ENCODE data around the gene SCO1.

The SCO1 gene

DNA sequence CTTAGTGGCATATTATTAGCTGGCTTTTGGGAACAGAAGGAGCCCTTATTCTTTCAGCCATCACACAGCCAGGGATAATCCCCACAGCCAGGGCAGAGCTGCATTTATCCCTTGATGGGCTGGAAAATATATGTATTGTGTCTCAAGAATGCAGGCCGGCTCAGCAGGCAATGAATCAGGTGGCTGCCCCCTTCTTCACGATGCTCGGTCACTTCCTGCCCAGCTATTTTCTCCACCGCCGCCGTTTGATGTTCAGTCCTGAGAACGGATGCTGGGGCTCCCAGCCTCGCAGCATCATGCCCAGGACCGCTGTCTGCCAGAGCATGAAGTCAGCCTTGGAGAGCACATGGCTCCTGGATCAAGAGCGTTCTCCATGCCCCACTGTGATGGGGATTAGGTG lies 35.9 kb downstream of the SCO1 start:
- no peak overlapping the region for H3K27ac ChIP-seq
- no peak for DNase-seq (ENCODE audit: low read depth, low spot score)

DNA sequence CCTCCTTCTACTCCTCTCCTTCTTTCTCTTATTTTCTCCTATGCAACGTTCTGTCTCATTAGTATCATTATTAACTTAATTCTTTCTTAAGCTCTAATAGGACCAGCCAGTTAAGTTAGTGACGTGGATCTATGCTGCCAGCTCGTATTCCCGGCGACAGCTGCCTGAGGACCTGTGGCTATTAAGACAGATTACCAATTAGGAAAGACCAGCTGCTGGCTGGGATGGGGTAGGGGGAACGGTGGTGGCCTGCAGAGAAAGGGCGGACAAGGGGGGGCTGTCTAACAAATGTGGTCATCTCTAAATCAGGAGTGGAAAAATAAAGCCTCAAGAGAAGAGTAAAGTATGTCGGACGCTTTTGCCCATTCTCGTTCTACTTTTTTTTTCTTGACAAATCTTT lies 39.5 kb downstream of the SCO1 start:
- H3K27ac ChIP-seq: no peak overlapping the region
- no peak for DNase-seq (ENCODE audit: low read depth, low spot score)

DNA sequence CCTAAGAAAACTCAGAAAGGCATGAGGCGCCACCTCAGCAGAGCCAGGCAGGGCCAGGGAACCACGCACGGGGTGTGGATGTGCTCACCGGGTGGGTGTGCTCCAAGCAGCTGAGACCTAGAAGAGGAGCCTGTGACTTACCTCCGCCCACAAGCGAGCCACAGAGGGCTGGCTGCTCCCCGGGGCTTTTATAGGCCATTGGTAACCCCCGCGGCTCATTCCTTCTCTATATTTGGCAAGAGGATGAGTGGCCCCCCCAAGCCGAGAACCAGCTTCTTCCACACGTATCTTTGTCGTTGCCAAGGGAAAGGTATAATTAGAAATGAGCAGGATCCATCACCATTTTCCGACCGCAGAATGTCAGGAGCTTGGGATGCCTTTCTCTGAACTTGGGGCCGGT lies 40.2 kb downstream of the SCO1 start, which contains the start of gene MYH3:
TSS of gene MYH3 (minus strand) at position 162 of the 400 bp plus-strand sequence. CDS start 2,245 bp downstream, outside the sequence.
- H3K27ac ChIP-seq: no peak within 1 kb of the TSS
- no peak for DNase-seq (ENCODE audit: low read depth, low spot score)

DNA sequence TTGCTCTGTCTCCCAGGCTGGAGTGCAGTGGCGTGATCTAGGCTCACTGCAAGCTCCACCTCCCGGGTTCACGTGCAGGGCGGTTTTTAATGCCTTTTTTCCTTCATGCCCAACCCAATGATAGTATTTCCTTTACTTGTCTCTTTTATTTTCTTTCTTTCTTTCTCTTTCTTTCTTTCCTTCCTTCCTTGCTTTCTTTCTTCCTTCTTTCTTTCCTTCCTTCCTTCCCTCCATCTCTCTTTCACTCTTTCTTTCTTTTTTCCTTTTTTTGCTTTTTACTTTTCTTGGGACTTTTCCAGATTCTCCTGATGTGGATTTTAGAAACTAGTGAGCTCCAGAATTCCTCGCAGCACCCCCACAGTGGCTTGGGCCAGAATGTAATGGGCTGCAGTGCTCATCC lies 43.3 kb downstream of the SCO1 start:
- H3K27ac ChIP-seq: no peak overlapping the region
- DNase-seq (ENCODE audit: low read depth, low spot score): no peak

DNA sequence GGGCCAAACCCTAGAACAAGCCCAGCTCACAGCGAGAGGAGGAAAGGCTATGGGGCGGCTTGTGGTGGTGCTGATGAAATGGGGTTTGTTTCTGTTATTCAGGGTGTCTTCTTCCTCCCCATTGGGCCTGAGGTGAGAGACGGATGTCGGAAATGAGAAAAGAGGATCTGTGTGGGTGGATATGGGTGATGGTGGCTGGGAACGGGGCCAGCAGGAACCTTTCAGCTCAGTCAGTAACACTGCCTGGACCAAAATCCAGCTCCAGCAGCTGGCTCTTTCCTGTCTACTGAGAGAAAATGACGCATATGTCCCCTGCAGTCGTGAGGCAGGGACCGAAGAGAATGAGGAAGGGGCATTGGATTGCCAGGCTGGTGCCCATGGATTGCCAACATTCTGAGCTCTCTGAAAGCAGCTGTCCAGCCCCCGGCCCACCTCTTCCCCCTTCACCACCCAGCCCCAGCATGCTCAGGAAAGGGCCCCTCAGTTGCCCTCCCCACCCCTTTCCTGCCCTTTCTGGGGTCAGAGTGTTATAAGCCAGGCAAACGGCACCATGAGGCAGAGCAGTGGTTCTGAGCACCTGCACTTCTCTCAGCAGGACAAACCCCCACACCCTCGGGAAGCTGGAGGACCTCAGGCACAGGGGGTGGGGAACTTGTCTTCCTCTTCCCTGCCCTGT lies 44.2 kb downstream of the SCO1 start:
- H3K27ac ChIP-seq: no peak overlapping the region
- DNase-seq (ENCODE audit: low read depth, low spot score): no peak

DNA sequence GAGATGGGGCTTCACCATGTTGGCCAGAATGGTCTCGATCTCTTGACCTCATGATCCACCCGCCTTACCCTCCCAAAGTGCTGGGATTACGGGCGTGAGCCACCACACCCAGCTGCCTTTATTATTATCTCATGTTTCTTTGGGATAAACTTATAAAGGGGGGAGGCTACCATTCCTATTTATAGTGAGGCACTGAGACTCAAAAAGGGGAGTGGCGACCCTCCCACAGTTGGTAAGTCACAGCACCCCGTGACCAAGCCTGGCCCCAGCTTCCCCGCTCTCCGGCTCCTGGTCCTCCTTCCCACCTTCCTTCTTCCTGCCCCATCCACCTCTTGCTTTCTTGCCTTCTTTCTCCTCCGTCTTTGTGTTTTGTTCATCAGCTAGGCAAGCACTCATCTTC lies 45.4 kb downstream of the SCO1 start:
- H3K27ac ChIP-seq: no peak overlapping the region
- DNase-seq (ENCODE audit: low read depth, low spot score): no peak

DNA sequence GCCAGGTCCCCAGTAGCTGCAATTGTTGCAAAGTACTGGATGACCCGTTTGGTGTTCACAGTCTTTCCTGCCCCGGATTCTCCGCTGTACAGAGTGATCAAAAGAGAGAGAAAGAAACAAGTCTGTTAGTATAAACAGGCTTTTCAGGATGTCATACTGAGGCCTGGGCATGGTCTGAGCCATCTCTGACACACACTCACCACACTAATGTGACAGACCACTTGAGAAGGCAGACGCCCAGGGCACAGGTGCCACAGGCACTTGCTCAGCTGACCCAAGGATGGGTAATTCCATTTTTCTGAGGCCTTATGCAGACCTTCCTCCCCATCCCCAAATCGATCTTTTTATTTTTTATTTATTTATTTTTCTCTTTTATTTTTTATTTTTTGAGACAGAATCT lies 47.7 kb downstream of the SCO1 start:
- H3K27ac ChIP-seq: no peak overlapping the region
- DNase-seq (ENCODE audit: low read depth, low spot score): no peak

DNA sequence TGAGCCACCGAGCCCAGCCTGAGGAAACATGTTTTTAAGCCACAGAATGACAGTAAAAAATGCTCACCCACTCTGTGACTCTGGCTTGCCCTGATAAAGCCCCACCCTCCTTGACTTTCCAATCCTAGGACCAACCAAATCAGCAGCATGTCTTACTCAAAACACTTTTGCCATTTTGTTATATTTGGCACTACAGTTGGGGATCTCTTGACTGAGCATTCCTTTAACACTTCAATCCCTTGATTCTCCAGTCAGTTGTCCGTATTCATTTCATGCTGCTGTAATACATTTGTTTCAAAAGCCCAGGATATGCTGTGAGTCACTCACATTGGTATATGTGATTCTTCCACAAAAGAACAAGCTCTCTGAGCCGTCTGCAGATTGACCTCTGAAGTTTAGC lies 48.4 kb downstream of the SCO1 start:
- no peak for DNase-seq (ENCODE audit: low read depth, low spot score)
- H3K27ac ChIP-seq: no peak overlapping the region

DNA sequence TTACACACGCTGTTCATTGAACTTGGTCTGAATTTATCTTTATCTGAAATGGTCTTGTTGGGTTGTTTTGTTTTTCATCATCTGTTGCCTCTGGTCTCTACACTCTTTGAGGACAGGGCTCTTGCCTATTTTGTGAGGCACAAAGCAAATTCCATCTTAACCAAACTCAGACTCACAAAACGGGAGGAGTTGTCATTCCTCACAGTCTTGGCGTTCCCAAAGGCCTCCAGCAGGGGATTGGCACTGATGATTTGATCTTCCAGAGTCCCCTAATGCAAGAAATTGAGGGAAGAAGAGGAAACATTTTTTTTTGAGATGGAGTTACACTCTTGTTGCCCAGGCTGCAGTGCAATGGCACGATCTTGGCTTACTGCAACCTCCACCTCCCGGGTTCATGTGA lies 49.0 kb downstream of the SCO1 start:
- no peak overlapping the region for H3K27ac ChIP-seq
- no peak for DNase-seq (ENCODE audit: low read depth, low spot score)

DNA sequence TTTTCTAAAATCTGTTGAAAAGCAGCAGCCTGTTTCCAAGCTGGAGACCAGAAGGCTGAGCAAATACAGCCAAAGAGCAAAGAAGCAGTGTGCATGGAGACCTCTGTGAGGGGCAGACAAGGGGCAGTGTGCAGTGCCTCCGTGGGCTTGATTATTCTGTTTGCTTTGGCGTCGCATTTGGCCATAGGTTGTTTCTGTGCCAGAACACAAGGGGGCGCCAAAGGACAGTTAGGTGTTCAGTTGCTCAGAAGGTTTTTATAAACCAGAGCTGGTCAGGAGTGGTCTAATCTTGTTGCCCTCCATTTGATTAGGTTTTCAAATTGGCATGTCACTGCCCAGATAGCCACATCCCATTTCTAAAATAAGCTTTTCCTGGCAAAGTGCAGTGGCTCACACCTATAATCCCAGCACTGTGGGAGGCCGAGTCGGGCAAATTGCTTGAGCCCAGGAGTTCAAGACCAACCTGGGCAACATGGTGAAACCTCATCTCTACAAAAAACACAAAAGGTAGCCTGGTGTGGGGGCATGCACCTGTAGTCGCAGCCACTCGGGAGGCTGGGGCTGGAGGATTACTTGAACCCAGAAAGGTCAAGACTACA lies 50.8 kb downstream of the SCO1 start:
- H3K27ac ChIP-seq: no peak overlapping the region
- no peak for DNase-seq (ENCODE audit: low read depth, low spot score)

DNA sequence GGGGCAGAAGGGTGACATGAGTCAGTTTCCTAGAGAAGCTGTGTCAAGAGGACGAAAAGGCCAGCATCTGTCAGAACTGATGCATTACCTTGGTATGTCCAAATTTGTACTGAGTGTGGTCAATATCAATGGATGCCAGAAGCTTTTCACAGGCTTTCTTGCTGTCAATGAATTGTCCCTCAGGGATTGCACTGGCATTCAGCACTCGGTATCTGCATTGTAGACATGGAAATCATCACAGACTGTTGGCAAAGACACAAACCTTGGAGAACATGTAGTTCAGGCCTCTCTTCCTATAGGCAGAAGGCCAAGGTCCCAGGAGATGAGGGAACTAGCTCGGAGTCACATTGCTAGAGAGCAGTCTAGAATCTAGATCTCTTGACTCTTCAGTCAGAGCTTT lies 56.9 kb downstream of the SCO1 start:
- H3K27ac ChIP-seq: no peak overlapping the region
- DNase-seq (ENCODE audit: low read depth, low spot score): no peak

DNA sequence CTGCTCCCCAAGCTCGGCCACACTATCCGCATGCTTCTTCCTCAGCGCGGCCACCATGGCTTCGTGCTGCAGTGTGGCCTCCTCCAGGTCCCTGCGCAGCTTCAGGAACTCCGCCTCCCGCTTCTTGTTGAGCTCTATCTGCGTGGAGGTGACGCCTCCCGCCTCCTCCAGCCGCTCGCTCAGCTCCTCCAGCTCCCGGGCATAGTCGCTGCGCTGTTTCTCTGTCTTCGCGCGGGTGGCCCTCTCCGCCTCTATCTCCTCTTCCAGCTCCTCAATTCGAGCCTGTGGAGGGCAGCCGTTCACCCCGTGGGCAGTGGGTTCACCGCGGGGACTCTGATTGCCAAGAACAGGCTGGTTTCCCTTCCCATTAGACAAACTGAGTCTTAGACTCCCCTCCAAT lies 59.2 kb downstream of the SCO1 start:
- DNase-seq (ENCODE audit: low read depth, low spot score): no peak

DNA sequence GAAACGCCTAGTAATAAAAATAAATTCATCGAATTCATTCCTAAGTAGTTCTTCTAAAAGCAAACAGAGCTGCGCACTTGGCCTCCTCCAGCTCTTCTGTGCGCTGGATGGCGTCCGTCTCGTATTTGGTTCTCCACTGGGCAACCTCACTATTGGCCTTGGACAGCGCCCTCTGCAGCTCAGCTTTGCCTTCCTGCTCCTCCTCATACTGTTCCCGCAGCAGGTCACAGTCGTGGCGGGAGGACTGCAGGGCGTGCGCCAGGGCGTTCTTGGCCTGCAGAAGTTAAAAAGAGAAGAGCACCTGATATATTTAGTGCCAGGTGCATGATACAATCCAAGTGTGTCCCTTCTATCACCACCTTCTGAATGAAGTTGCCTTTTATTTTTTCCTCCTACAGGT lies 62.0 kb downstream of the SCO1 start:
- H3K27ac ChIP-seq: no peak overlapping the region
- no peak for DNase-seq (ENCODE audit: low read depth, low spot score)

More for the DNA sequence above, 59.2 kb downstream of the SCO1 start:
- H3K27ac ChIP-seq: no peak overlapping the region

DNA sequence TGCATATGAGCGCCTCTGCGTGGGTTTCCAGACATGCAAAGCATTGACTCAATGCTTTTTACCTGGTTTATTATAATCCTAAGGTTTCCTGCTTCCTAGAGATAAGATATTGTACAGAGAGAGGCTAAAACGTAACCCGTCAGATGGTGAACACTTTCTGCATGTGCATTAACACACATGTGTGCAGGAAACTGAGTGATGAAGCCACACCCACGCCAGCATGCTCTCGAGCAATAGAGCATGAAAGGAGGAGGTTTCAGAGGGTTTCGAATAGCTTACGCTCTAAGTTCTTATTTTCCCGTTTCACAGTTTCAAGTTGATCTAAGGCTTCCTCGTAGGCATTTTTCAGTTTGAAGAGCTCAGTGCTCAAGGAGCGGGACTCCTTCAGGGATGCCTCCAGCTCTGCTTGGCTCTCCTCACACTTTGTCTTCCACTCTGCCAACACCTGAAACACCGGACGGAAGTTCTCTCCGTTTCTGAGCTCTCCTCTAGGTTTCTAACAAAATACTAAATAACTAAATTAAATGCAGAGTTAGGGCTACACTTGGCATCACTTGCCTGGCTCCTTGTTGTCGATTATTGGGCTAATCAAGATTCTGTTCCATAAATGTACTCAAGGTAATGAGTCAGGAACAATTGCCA lies 63.5 kb downstream of the SCO1 start:
- no peak for DNase-seq (ENCODE audit: low read depth, low spot score)

DNA sequence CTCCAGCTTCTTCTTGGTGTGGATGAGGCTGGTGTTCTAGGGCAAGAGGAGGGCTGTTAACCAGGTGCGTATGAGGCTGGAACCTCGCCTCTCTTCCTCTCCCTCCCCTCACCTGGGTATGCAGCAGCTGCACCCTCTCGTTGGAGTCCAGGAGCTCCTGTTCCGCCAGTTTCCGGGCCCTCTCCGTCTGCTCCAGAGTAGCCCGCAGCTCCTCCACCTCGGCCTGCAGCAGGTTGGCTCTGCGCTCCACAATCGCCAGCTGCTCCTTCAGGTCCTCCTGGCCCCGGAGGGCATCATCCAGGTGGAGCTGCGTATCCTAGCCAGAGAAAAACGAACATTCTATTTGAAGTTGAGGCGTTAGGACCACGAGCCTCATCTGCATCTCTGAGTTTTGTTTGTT lies 65.6 kb downstream of the SCO1 start:
- no peak for DNase-seq (ENCODE audit: low read depth, low spot score)
- no peak overlapping the region for H3K27ac ChIP-seq

More for the DNA sequence above, 63.5 kb downstream of the SCO1 start:
- no peak overlapping the region for H3K27ac ChIP-seq

DNA sequence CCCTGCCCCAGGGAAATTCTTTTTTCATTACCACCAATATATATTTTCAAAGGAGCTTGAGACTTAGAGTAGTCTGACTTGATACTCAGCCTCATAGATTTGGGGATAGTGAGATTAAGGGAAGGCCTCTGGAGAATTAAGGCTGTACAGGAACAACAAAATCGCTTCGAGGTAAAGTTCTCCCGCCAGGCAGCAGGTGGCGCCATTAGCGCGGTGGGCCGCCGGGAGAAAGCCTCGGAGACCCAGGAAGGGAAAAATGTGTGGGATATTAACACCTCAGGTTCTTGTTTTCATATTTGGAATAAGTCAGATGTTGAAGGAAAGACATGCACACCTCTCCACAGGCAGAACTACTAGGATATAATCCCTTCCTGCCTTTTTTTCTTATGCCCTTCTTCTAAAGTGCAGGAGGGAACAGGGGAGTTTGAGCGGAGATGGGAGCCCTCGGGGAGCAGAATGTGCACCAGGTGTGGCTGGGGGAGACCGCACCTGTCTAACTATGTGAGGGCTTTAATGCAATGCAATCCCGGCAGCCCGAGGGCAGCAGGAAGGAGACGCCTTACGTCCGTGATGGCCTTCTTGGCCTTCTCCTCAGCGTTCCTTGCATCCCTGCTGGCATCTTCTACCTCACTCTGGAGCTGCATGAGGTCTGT lies 66.2 kb downstream of the SCO1 start:
- no peak for DNase-seq (ENCODE audit: low read depth, low spot score)
- H3K27ac ChIP-seq: no peak overlapping the region

DNA sequence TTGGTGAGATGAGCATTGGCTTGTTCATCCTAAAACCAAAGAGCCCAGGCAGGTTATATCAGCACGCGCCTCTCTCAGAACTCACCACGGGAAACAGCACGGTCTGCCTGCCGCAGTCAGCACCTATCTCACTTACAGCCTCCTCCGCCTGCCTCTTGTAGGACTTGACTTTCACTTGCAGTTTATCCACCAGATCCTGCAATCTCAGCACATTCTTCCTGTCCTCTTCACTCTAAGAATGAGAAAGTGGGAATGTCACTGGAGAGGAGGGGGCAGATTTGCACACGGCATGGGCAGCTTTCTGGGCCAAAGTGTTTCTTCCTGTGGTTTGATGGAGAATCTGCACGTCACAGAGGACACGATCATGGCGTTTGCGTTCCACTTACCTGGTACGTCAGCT lies 67.6 kb downstream of the SCO1 start:
- no peak overlapping the region for H3K27ac ChIP-seq
- DNase-seq (ENCODE audit: low read depth, low spot score): no peak

DNA sequence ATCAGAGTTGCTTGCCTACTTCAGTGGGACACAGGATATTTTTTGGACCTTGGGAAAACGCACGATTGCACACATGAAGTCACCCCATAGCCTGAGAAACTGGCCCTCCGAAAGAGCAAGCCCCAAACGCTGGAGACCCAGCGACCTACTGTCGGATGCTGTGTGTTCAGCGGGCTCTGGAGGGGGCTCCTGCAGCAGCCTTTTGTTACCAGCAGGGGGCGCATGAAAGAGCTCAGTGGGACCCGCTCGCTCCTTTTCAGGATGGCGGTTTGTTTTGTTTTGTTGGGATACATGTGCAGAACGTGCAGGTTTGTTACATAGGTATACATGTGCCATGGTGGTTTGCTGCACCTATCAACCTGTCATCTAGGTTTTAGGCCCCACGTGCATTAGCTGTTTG lies 68.6 kb downstream of the SCO1 start:
- DNase-seq (ENCODE audit: low read depth, low spot score): no peak
- no peak overlapping the region for H3K27ac ChIP-seq

DNA sequence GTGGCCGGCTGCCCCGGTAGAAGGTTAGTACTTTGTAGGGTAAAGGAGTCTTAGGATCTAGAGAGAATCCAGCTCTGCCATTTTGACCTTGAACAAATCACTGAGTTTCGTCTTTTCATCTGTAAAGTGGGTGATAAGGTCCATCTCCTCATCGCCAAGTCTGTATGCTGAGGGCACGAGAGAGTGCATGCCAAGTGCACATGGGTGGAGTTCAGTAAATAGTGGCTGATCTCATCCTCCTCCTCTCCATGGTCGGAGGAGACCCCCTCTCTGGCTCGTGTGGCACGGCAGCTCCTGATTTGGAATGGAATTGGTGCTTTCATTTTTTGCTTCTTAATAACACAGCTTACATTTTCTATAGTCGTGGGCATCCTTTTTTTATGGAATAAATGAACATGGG lies 70.9 kb downstream of the SCO1 start:
- H3K27ac ChIP-seq: no peak overlapping the region
- DNase-seq (ENCODE audit: low read depth, low spot score): no peak

DNA sequence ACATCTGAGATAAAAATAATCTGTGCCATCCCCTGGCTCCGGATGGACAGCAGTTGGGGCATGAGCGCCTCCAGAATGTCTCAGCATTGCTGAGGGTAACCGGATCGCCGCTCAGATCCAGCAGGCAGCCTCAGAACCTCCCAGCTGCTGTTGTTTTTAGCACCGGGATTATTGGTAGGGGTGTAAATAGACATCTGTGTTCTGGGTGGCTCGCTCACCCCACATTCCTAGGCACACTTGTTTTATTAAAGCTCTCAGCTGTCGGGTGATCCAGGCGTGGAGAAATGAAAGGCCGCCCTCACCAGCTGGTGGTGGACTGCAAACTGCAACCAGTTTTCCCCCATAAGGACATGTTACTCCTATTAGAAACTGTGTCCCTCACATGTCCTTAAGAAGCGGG lies 72.4 kb downstream of the SCO1 start:
- H3K27ac ChIP-seq: peak overlapping the region; percentile 98
- DNase-seq (ENCODE audit: low read depth, low spot score): no peak

DNA sequence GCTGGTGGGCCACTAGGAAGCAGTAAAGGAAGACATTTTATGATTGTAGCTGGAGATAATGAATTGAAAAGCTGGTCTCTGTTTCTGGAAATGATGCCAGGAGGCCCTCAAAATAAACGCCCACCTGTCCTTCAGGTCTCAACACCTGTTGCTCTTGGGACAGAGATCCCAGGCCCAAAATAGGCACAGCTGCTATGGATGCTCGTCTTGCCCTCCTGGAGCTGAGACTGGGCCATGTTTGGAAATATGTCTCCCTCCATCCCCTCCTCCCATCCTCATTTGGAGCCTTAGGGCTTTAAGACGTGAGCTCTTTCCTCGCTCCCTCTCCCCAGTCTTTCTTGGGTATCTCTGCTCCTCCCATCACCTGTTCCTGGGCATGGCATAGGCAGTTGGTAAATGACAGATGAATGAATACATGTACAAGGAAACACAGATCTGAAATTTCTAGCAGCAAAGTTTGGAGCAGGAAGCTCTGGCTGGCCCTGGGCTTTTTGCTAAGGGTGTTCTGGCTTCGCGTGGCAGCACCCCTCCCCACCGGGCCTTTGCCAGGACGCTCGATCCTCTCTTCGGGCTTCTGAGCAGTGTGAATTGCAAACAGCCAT lies 73.5 kb downstream of the SCO1 start:
- no peak for DNase-seq (ENCODE audit: low read depth, low spot score)
- H3K27ac ChIP-seq: peak overlapping the region; percentile 98

Data from epithelial cell of prostate (primary cell).